C4-2B (cell line): ENCODE data around the gene SLC25A12.

Experiments used
- CTCF ChIP-seq: fragments of 450-650 bp; conservative IDR thresholded peaks from 2 replicates; pipeline ENCODE4 v1.5.1; 2017; ENCODE audit warnings: mild to moderate bottlenecking
- ZFX ChIP-seq: fragments of 450-650 bp; IDR thresholded peaks from 2 replicates; pipeline ENCODE4 v1.6.1; 2017

- TF ChIP-seq CTCF (no peak), ZFX (no peak)
These were observed 83.4 kb downstream of the SLC25A12 start for GRCh38 chr2:171810422-171811244.
